Measurements from ENCODE around the gene CASP8.

Gene CASP8

DNA sequence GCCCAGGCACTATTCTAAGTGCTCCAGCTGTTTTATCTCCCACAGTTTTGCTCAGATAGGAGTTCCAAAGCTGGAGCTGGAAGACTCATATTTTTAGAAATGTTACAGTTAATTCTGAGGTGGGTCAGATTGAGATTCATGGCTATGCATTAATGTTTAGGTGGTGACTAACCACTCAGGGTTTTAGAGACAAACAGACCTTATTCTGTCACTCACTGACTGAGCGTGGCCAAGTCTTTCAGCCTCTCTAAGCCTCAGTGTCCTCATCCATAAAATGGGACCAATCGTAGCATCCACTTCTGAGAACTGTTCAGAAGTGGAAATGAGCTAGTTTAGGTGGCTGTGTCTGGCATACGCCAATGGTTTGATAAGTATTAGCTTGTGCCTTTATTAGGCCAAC, 4.3 kb upstream of the CASP8 start:
- ATAC-seq (ENCODE audit: insufficient read depth, low read depth) = no peak
- H2AFZ ChIP-seq (ENCODE audit: low read depth, low read length) = no peak overlapping the region
- DNase-seq = no peak
- H3K4me2 ChIP-seq (ENCODE audit: insufficient read depth, low read length) = peak overlapping the region; percentile 83
- 0 out of 2 replicates have a peak, but pooled peaks cover 7% of the 10 kb centered on the region for H3K36me3 ChIP-seq (ENCODE audit: insufficient read depth, low read length)
- no peaks in the 10 kb centered on the region for H4K20me1 ChIP-seq (ENCODE audit: insufficient read depth, low read length)
- H3K9ac ChIP-seq (ENCODE audit: low read depth, low read length) = peak overlapping the region; percentile 78; the same call in 1 of the 2 replicates
- peaks cover 96% of the 10 kb centered on the region for H3K4me1 ChIP-seq (ENCODE audit: insufficient read depth, low read length)
- H3K27me3 ChIP-seq (ENCODE audit: insufficient read depth, low read length, poor library complexity) = no peaks in the 10 kb centered on the region
- peaks cover 61% of the 10 kb centered on the region for H3K79me2 ChIP-seq (ENCODE audit: insufficient read depth, low read length)
- peak overlapping the region; percentile 94 for H3K27ac ChIP-seq (ENCODE audit: low read length)
- H3K4me3 ChIP-seq (ENCODE audit: low read depth in 1 of 2, low read length in 2 of 2) = peak overlapping the region in 1 of 2 experiments; percentile 57; a peak in 1 of 4 replicates
- TF ChIP-seq CTCF (IDR thresholded peaks at IDR 0.05; ENCODE audit: borderline replicate concordance, extremely low read depth, low read length, poor library complexity, severe bottlenecking) (no peak), EZH2 (IDR thresholded peaks at IDR 0.05; ENCODE audit: borderline replicate concordance, low read depth, low read length, severe bottlenecking) (no peak)
- no peaks in the 10 kb centered on the region for H3K9me3 ChIP-seq (ENCODE audit: insufficient read depth, low read length, severe bottlenecking)

GRCh38 chr2:201257381-201257955, 2.9 kb upstream of the CASP8 start:
- H3K9me3 ChIP-seq (ENCODE audit: insufficient read depth, low read length, severe bottlenecking) = no peaks in the 10 kb centered on the region
- TF ChIP-seq CTCF (IDR thresholded peaks at IDR 0.05; ENCODE audit: borderline replicate concordance, extremely low read depth, low read length, poor library complexity, severe bottlenecking) (peak; percentile 21), EZH2 (IDR thresholded peaks at IDR 0.05; ENCODE audit: borderline replicate concordance, low read depth, low read length, severe bottlenecking) (no peak)
- peak overlapping the region; percentile 78 for H3K9ac ChIP-seq (ENCODE audit: low read depth, low read length)
- H3K4me2 ChIP-seq (ENCODE audit: insufficient read depth, low read length) = peak overlapping the region; percentile 83
- peak overlapping the region; percentile 18 to 57; a peak in 3 of 4 replicates for H3K4me3 ChIP-seq (ENCODE audit: low read depth in 1 of 2, low read length in 2 of 2)
- H3K27me3 ChIP-seq (ENCODE audit: insufficient read depth, low read length, poor library complexity) = no peaks in the 10 kb centered on the region
- H2AFZ ChIP-seq (ENCODE audit: low read depth, low read length) = peak overlapping the region; percentile 54
- peaks cover 73% of the 10 kb centered on the region for H3K79me2 ChIP-seq (ENCODE audit: insufficient read depth, low read length)
- ATAC-seq (ENCODE audit: insufficient read depth, low read depth) (peak; percentile 21), DNase-seq (peak; percentile 57)
- H3K27ac ChIP-seq (ENCODE audit: low read length) = peak overlapping the region; percentile 94
- H3K36me3 ChIP-seq (ENCODE audit: insufficient read depth, low read length) = peaks cover 7% of the 10 kb centered on the region; the same call in 1 of the 2 replicates
- H3K4me1 ChIP-seq (ENCODE audit: insufficient read depth, low read length) = peaks cover 96% of the 10 kb centered on the region
- peaks cover 4% of the 10 kb centered on the region; the same call in 1 of the 2 replicates for H4K20me1 ChIP-seq (ENCODE audit: insufficient read depth, low read length)

DNA sequence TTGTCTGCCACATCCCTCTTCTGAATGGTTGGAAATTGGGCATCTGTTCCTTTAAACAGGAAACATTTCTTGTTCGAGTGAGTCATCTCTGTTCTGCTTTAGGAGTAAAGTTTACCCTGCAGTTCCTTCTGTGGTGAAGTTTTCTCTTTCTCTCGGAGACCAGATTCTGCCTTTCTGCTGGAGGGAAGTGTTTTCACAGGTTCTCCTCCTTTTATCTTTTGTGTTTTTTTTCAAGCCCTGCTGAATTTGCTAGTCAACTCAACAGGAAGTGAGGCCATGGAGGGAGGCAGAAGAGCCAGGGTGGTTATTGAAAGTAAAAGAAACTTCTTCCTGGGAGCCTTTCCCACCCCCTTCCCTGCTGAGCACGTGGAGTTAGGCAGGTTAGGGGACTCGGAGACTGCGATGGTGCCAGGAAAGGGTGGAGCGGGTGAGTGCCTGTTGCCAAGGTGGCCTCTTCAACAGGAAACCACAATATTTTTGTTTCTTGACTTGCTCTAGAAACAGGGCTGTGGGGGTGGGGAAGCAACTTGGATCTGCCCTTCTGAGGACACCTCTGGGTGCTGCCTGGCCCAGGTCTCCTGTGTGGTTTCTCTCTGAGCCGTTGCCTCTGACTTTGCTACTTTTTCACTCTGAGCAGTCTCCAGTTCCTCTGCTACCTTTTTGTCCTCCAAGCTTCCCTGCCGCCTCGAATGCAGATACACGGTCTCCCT, 2.2 kb upstream of the CASP8 start:
- peak overlapping the region; percentile 25 to 57; a peak in 3 of 4 replicates for H3K4me3 ChIP-seq (ENCODE audit: low read depth in 1 of 2, low read length in 2 of 2)
- H3K4me2 ChIP-seq (ENCODE audit: insufficient read depth, low read length) = peak overlapping the region; percentile 83
- peak; percentile 98 for DNase-seq
- peak overlapping the region; percentile 94 for H3K27ac ChIP-seq (ENCODE audit: low read length)
- H2AFZ ChIP-seq (ENCODE audit: low read depth, low read length) = peak overlapping the region; percentile 54
- ATAC-seq (ENCODE audit: insufficient read depth, low read depth) = peak; percentile 76
- H3K27me3 ChIP-seq (ENCODE audit: insufficient read depth, low read length, poor library complexity) = no peaks in the 10 kb centered on the region
- peaks cover 7% of the 10 kb centered on the region; the same call in 1 of the 2 replicates for H3K36me3 ChIP-seq (ENCODE audit: insufficient read depth, low read length)
- peak overlapping the region; percentile 78 for H3K9ac ChIP-seq (ENCODE audit: low read depth, low read length)
- H3K79me2 ChIP-seq (ENCODE audit: insufficient read depth, low read length) = peaks cover 79% of the 10 kb centered on the region
- no peaks in the 10 kb centered on the region for H3K9me3 ChIP-seq (ENCODE audit: insufficient read depth, low read length, severe bottlenecking)
- H3K4me1 ChIP-seq (ENCODE audit: insufficient read depth, low read length) = peaks cover 96% of the 10 kb centered on the region
- peaks cover 10% of the 10 kb centered on the region; the same call in 1 of the 2 replicates for H4K20me1 ChIP-seq (ENCODE audit: insufficient read depth, low read length)
- TF ChIP-seq CTCF (IDR thresholded peaks at IDR 0.05; ENCODE audit: borderline replicate concordance, extremely low read depth, low read length, poor library complexity, severe bottlenecking) (peak; percentile 46), EZH2 (IDR thresholded peaks at IDR 0.05; ENCODE audit: borderline replicate concordance, low read depth, low read length, severe bottlenecking) (no peak)

Measured in DND-41 (cell line).